CD4-positive, alpha-beta T cell (primary cell): Measurements from ENCODE around the gene DHRS3. TPM values are rescaled to one million over a fixed set of nuclear protein-coding genes. Genes with fewer than 3 reads are reported as not detected.

Source experiments
- ATAC-seq: fragments of 200-7000 bp; cut with Tn5 transposase; one replicate; pipeline ENCODE4 v1.10.0; 2022; ENCODE audit warnings: mild to moderate bottlenecking; ENCODE audit not compliant: poor library complexity
- CTCF ChIA-PET: fragments of 350-600 bp; sonication (Branson Sonifier 250); formaldehyde crosslinking; loops from one replicate; lab custom pipeline; 2021; ENCODE audit warnings: antibody characterized with exemption, inconsistent platforms; lab: Charles Lee
- POLR2A ChIA-PET: fragments of 350-600 bp; sonication (Branson Sonifier 250); formaldehyde crosslinking; loops from one replicate; lab custom pipeline; 2021; ENCODE audit warnings: antibody characterized with exemption, inconsistent platforms; lab: Charles Lee
- DNase-seq, 14 experiments: peaks; one replicate each; pipeline ENCODE4 v3.0.0-alpha.2; 2013 to 2020; ENCODE audit warnings: mixed read lengths in 2 of 14
- H3K27ac ChIP-seq, 2 donors: one replicate each; pipeline versions ENCODE4 v1.5.1 to v1.7.0; 2013; ENCODE audit warnings: low read length in 2 of 2, low read depth in 1 of 2, mild to moderate bottlenecking in 1 of 2
- H3K27me3 ChIP-seq, 2 experiments: 1 replicate in 1 of 2; 2 replicates in 1 of 2; pipeline versions ENCODE4 v1.6.1 to v1.7.0; 2013; ENCODE audit warnings: low read length in 2 of 2, control low read depth in 1 of 2, mild to moderate bottlenecking in 1 of 2, moderate library complexity in 1 of 2; ENCODE audit not compliant: insufficient read depth in 2 of 2, control insufficient read depth in 1 of 2
- H3K36me3 ChIP-seq: one replicate; pipeline ENCODE4 v1.6.1; 2013; ENCODE audit warnings: low read length, control low read depth; ENCODE audit not compliant: insufficient read depth
- H3K4me1 ChIP-seq: one replicate; pipeline ENCODE4 v1.6.1; 2013; ENCODE audit warnings: low read length, control low read depth; ENCODE audit not compliant: insufficient read depth
- H3K4me3 ChIP-seq: one replicate; pipeline ENCODE4 v1.5.1; 2013; ENCODE audit warnings: mild to moderate bottlenecking, low read length, moderate library complexity
- H3K9me3 ChIP-seq, 2 experiments: 1 replicate in 1 of 2; 2 replicates in 1 of 2; pipeline versions ENCODE4 v1.6.1 to v1.7.0; 2013; ENCODE audit warnings: low read length in 2 of 2, mild to moderate bottlenecking in 2 of 2, control low read depth in 1 of 2, moderate library complexity in 1 of 2; ENCODE audit not compliant: control insufficient read depth in 1 of 2, insufficient read depth in 1 of 2
- H3K27ac Mint-ChIP-seq: one replicate; pipeline ENCODE4 v1.8.0; 2020; ENCODE audit warnings: mixed read lengths
- H3K27me3 Mint-ChIP-seq: one replicate; pipeline ENCODE4 v1.8.0; 2021; ENCODE audit warnings: mixed read lengths
- H3K36me3 Mint-ChIP-seq: one replicate; pipeline ENCODE4 v1.8.0; 2021; ENCODE audit warnings: low read depth, mixed read lengths
- H3K4me1 Mint-ChIP-seq: one replicate; pipeline ENCODE4 v1.8.0; 2021; ENCODE audit warnings: low read depth, mixed read lengths
- H3K4me3 Mint-ChIP-seq: one replicate; pipeline ENCODE4 v1.8.0; 2020; ENCODE audit warnings: mild to moderate bottlenecking, mixed read lengths
- H3K9me3 Mint-ChIP-seq: one replicate; pipeline ENCODE4 v1.8.0; 2020; ENCODE audit warnings: mixed read lengths
- intact Hi-C, 2 experiments: fragments of 100-400 bp; cut with DNase I in 1 of 2; cut with micrococcal nuclease in 1 of 2; formaldehyde crosslinking; loops; one replicate each; pipeline versions ENCODE4 v1.15.1 to v1.9.0; 2023 to 2025; cut with DNase I, micrococcal nuclease
- total RNA-seq, 174 experiments: library from RNA in 2 of 174; stranded (reverse) in 2 of 174; gene quantifications; one replicate each; pipeline ENCODE4 v1.2.3 and lab custom pipeline; 2021 to 2026
- TF ChIP-seq, protein P1 (sequence below): fragments of 200-600 bp; IDR thresholded peaks from one replicate; pipeline ENCODE4 v1.8.0; 2022; ENCODE audit warnings: antibody characterized with exemption, mild to moderate bottlenecking

The DHRS3 gene
- total RNA-seq, 2 experiments from 2014 or later: 102 to 108 TPM

DNA sequence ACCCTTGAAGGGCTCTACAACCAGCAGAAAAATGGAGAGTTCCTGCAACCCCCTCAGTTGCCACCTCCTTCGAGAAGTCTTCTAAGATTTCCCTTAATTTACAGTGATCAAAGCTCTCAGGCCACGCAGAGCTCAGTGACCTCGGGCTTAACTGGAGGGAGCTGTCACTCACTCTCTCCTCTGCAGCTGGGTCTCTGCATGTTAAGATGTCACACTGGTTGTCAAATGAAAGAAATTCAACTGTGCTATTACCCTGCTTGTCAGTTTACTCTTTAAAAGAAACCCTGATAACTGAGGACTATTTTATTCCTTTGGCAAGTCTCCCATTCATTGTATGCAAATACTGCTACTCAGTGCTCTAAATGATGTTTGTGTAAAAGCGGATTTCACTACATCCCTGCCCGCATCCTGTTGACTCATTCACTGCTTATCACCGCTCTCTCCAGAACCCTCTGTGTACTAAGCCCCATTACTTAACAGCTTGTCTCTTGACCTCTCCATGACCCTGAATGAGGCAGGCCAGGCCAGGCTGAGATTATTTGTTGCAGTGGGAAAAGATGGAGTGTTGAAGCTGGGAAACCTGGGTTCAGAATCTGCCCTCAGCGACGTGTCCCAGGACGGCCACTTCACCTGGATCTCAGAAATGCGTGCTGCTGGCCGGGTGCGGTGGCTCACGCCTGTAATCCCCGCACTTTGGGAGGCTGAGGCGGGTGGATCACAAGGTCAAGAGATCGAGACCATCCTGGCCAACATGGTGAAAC, 13.7 kb downstream of the DHRS3 start:
- H3K4me3 ChIP-seq: no peak overlapping the region
- H3K27ac ChIP-seq: peak overlapping the region; percentile 30 to 46
- H3K4me1 ChIP-seq: peaks cover 65% of the 10 kb centered on the region
- peak; percentile 94 for ATAC-seq
- Mint-ChIP-seq H3K4me1 (peaks cover 73% of the 10 kb centered on the region), H3K9me3 (peaks cover 2% of the 10 kb centered on the region), H3K4me3 (peak overlapping the region; percentile 22), H3K36me3 (peaks cover 49% of the 10 kb centered on the region), H3K27me3 (no peaks in the 10 kb centered on the region), H3K27ac (peak overlapping the region; percentile 77)
- intact Hi-C loops: loop anchor here in 1 of 2 experiments (1.0 kb wide), 1 partner anchor 15 kb away; no protein-coding TSS in a partner anchor
- TF ChIP-seq, protein P1, sequence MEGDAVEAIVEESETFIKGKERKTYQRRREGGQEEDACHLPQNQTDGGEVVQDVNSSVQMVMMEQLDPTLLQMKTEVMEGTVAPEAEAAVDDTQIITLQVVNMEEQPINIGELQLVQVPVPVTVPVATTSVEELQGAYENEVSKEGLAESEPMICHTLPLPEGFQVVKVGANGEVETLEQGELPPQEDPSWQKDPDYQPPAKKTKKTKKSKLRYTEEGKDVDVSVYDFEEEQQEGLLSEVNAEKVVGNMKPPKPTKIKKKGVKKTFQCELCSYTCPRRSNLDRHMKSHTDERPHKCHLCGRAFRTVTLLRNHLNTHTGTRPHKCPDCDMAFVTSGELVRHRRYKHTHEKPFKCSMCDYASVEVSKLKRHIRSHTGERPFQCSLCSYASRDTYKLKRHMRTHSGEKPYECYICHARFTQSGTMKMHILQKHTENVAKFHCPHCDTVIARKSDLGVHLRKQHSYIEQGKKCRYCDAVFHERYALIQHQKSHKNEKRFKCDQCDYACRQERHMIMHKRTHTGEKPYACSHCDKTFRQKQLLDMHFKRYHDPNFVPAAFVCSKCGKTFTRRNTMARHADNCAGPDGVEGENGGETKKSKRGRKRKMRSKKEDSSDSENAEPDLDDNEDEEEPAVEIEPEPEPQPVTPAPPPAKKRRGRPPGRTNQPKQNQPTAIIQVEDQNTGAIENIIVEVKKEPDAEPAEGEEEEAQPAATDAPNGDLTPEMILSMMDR: no peak
- ChIA-PET CTCF (interaction anchor here (1.7 kb wide), 1 partner anchor 15 kb away, joined by 8 read pairs; the partner anchor contains the start of gene DHRS3), POLR2A (interaction anchor here (0.7 to 5.1 kb wide), 7 partner anchors 9 to 259 kb away, joined by 3 to 161 read pairs (median 4); partner anchors contain the start of gene DHRS3)
- DNase-seq: peak; percentile 25 to 90 (median 56)
- peaks cover 2% of the 10 kb centered on the region for H3K36me3 ChIP-seq
- peaks cover 0 to 9% of the 10 kb centered on the region in 2 experiments for H3K9me3 ChIP-seq
- no peaks in the 10 kb centered on the region for H3K27me3 ChIP-seq

DNA sequence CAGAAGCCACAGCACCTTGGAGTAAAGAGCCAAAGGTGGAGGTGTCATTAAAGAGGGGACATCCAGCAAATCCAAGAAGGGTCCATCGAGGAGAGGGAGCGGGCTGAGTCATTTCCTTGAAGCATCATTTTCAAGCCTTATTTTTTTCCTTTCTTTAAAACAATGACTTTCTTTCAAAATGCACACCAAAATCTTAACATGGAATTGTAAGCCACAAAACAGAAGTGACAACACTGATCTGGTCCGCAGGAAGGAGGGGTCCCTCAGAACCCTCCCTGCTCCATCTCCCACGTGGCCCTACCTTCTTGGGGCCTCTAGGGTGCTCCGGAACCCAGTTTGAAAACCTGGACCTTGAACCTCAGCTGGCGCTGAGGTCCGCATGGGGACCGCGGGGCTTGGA, 14.8 kb downstream of the DHRS3 start:
- CTCF ChIA-PET: interaction anchor here (1.7 kb wide), 1 partner anchor 16 kb away, joined by 8 read pairs; the partner anchor contains the start of gene DHRS3
- Histone ChIP-seq H3K4me1 (peaks cover 56% of the 10 kb centered on the region), H3K36me3 (peaks cover under 1% of the 10 kb centered on the region), H3K9me3 (peaks cover 0 to 5% of the 10 kb centered on the region in 2 experiments), H3K27ac (no peak overlapping the region), H3K4me3 (no peak overlapping the region), H3K27me3 (no peaks in the 10 kb centered on the region)
- POLR2A ChIA-PET: interaction anchor here (5.1 kb wide), 1 partner anchor 14 kb away, joined by 161 read pairs; the partner anchor contains the start of gene DHRS3
- Mint-ChIP-seq H3K27me3 (no peaks in the 10 kb centered on the region), H3K36me3 (peaks cover 41% of the 10 kb centered on the region), H3K4me3 (no peak overlapping the region), H3K4me1 (peaks cover 70% of the 10 kb centered on the region), H3K27ac (peak overlapping the region; percentile 77), H3K9me3 (peaks cover 2% of the 10 kb centered on the region)
- ATAC-seq: no peak
- intact Hi-C loops: no loop called here
- TF ChIP-seq, protein P1: no peak
- DNase-seq: no peak

DNA sequence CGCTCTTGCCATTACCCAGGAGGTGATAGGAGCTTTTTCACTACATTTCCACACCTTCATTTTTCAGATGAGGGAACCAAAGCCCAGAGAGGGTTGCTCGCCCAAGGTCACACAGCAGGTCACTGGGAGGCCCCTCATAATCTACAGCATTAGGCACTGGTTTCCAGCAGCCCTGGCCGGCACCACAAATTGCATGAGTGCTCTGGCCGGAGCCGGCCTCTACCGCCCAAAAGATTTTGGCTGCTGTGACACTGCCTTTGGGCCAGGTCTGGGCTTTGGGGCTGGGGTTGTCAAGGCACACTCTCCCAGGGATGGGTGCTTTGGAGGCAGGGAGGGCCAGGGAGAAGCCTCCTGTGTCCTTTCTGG, 15.4 kb downstream of the DHRS3 start:
- ATAC-seq (no peak), DNase-seq (no peak)
- H3K4me1 Mint-ChIP-seq: peaks cover 70% of the 10 kb centered on the region
- no peak overlapping the region for H3K27ac ChIP-seq
- H3K9me3 Mint-ChIP-seq: peaks cover 2% of the 10 kb centered on the region
- H3K27me3 Mint-ChIP-seq: no peaks in the 10 kb centered on the region
- intact Hi-C loops: no loop called here
- no peaks in the 10 kb centered on the region for H3K27me3 ChIP-seq
- peaks cover 35% of the 10 kb centered on the region for H3K36me3 Mint-ChIP-seq
- no peak overlapping the region for H3K4me3 Mint-ChIP-seq
- H3K27ac Mint-ChIP-seq: no peak overlapping the region
- TF ChIP-seq, protein P1: no peak
- POLR2A ChIA-PET: interaction anchor here (3.1 kb wide), 1 partner anchor 14 kb away, joined by 59 read pairs; the partner anchor contains the start of gene DHRS3
- CTCF ChIA-PET: no interaction called here
- peaks cover 58% of the 10 kb centered on the region for H3K4me1 ChIP-seq
- no peaks in the 10 kb centered on the region for H3K36me3 ChIP-seq
- H3K9me3 ChIP-seq: no peaks in the 10 kb centered on the region
- H3K4me3 ChIP-seq: no peak overlapping the region
